Lower leg skin (tissue), 4 donors: Measurements from ENCODE around the gene DGLUCY. TPM values are rescaled to one million over a fixed set of nuclear protein-coding genes. Genes with fewer than 3 reads are reported as not detected.

ENCODE experiments used
- DNase-seq, 2 donors: peaks; one replicate each; pipeline ENCODE4 v3.0.0-alpha.2; 2019; ENCODE audit warnings: low spot score in 2 of 2
- H3K4me3 ChIP-seq: fragments of 200-600 bp; sonication (generic); 2 replicates; pipeline ENCODE4 v1.5.1; 2017; ENCODE audit warnings: mild to moderate bottlenecking, low read depth; ENCODE audit not compliant: poor library complexity, severe bottlenecking
- POLR2A ChIP-seq, 2 donors: fragments of 450-650 bp; IDR thresholded peaks; one replicate each; pipeline ENCODE4 v1.6.1; 2016 to 2017; ENCODE audit warnings: antibody characterized with exemption in 2 of 2, mild to moderate bottlenecking in 1 of 2, moderate library complexity in 1 of 2
- WGBS, 2 donors: methylation state at CpG; one replicate each; pipeline ENCODE4 v1.1.5; 2018; 5-methylcytosine and 5-hydroxymethylcytosine counted together
- intact Hi-C: fragments of 100-400 bp; cut with DNase I; formaldehyde crosslinking; loops from one replicate; pipeline ENCODE4 v1.15.0; 2023; ENCODE audit warnings: low total_unique reads
- total RNA-seq, 4 donors: library from RNA; depleted of rRNA; stranded (reverse); fragments of >200 nt; gene quantifications; one replicate each; pipeline ENCODE4 v1.1.0, GENCODE V29; 2016
- TF ChIP-seq, protein P1 (sequence below), 3 donors: fragments of 450-650 bp; IDR thresholded peaks; one replicate each; pipeline ENCODE4 v1.5.1; 2016; ENCODE audit warnings: antibody characterized with exemption in 3 of 3, mild to moderate bottlenecking in 3 of 3, moderate library complexity in 2 of 3

DGLUCY gene, protein sequence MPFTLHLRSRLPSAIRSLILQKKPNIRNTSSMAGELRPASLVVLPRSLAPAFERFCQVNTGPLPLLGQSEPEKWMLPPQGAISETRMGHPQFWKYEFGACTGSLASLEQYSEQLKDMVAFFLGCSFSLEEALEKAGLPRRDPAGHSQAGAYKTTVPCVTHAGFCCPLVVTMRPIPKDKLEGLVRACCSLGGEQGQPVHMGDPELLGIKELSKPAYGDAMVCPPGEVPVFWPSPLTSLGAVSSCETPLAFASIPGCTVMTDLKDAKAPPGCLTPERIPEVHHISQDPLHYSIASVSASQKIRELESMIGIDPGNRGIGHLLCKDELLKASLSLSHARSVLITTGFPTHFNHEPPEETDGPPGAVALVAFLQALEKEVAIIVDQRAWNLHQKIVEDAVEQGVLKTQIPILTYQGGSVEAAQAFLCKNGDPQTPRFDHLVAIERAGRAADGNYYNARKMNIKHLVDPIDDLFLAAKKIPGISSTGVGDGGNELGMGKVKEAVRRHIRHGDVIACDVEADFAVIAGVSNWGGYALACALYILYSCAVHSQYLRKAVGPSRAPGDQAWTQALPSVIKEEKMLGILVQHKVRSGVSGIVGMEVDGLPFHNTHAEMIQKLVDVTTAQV
- total RNA-seq = 10 to 100 TPM; 27.8 to 65.0 (median 61.3) TPM

DNA sequence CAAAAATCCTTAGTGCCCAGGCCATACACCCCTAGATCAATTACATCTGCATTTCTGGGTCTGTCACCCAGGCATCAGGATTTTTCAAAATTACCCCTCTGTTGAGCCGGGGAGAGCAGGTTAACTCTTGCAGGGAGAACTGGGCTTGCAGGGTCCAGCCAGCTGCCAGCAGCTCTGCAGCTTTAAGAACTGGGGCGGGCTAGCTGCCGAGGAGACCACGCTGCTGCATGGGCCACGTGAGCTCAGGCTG lies at the start of gene DGLUCY:
Gene DGLUCY (plus strand): TSS at position 245 of the 250 bp plus-strand sequence. CDS start 46,222 bp downstream, outside the sequence.
- H3K4me3 ChIP-seq = peak within 1 kb of the TSS; percentile 48
- DNase-seq = no peak
- 0 to 2% methylated on average over 4 to 5 of the region's 5 CpGs for WGBS, 2 donors
- intact Hi-C loops = no loop called here
- TF ChIP-seq POLR2A (IDR thresholded peaks at IDR 0.05) = no peak
- TF ChIP-seq, protein P1, sequence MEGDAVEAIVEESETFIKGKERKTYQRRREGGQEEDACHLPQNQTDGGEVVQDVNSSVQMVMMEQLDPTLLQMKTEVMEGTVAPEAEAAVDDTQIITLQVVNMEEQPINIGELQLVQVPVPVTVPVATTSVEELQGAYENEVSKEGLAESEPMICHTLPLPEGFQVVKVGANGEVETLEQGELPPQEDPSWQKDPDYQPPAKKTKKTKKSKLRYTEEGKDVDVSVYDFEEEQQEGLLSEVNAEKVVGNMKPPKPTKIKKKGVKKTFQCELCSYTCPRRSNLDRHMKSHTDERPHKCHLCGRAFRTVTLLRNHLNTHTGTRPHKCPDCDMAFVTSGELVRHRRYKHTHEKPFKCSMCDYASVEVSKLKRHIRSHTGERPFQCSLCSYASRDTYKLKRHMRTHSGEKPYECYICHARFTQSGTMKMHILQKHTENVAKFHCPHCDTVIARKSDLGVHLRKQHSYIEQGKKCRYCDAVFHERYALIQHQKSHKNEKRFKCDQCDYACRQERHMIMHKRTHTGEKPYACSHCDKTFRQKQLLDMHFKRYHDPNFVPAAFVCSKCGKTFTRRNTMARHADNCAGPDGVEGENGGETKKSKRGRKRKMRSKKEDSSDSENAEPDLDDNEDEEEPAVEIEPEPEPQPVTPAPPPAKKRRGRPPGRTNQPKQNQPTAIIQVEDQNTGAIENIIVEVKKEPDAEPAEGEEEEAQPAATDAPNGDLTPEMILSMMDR (IDR thresholded peaks at IDR 0.05) = no peak

DNA sequence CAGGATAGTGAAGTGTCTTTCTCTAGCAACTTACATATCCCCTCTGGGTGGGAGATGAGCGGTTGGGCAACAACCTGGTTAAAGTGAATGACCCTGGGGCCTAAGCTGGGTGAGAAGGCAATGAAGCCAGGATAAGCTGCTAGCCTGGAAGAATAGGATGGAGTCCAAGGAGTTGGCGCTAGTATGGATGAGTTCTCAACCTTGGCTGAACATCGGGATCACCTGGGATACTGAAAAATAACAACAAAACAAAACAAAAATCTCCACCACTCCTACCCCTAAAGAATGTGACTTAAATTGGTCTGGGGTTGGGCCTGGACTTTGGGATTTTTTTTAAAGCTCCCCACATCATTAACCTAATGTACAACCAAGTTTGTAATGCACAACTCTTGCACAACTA lies 48.6 kb upstream of the DGLUCY start:
- WGBS, 2 donors = 32% methylated on average over 3 of the region's 3 CpGs
- TF ChIP-seq POLR2A (IDR thresholded peaks at IDR 0.05) = no peak
- TF ChIP-seq, protein P1 (IDR thresholded peaks at IDR 0.05) = no peak
- H3K4me3 ChIP-seq = no peak overlapping the region
- DNase-seq = no peak
- intact Hi-C loops = no loop called here

DNA sequence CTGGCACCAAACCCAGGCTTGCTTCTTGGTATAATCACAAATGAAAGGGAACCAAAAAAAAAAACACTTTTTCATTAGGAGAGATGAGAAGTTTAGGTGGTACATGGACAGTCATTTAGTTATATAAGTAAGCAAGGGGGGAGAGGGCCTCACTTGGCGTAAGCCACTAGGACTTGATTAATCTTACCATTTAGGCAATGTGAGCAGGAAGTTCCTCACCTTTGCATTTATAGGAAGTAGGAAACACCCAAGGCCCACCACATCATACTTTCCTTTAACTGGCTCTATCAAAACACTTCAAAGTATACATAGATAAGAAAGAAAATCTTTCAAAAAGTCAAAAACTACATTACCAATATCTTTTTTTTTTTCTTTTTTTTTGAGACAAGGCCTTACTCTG lies 46.7 kb upstream of the DGLUCY start:
- TF ChIP-seq, protein P1 (IDR thresholded peaks at IDR 0.05) = no peak
- TF ChIP-seq POLR2A (IDR thresholded peaks at IDR 0.05) = no peak
- DNase-seq = no peak
- WGBS, 2 donors = 84 to 91% methylated on average over 1 of the region's 1 CpG
- intact Hi-C loops = no loop called here
- H3K4me3 ChIP-seq = no peak overlapping the region

DNA sequence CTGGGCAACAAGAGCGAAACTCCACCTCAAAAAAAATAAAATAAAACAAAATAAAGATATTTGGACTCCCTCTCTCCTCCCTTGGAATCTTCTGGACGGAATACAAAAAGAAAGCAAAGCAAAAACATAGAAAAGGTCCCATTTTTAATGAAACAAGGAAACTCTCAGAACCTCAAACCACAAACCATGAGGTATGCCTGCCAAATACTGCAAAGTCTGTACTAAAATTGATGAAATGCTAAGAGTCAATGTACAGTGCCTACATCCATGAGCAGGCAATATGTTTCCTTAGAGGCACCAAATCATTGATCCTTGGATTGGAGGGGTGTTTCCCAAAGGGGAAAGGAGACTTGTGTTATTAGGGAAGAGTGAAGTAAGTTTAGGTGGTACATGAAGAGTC lies 45.2 kb upstream of the DGLUCY start:
- H3K4me3 ChIP-seq = no peak overlapping the region
- intact Hi-C loops = no loop called here
- no peak for DNase-seq
- TF ChIP-seq POLR2A (IDR thresholded peaks at IDR 0.05) = no peak
- TF ChIP-seq, protein P1 (IDR thresholded peaks at IDR 0.05) = no peak
- 73 to 84% methylated on average over 2 of the region's 2 CpGs for WGBS, 2 donors

DNA sequence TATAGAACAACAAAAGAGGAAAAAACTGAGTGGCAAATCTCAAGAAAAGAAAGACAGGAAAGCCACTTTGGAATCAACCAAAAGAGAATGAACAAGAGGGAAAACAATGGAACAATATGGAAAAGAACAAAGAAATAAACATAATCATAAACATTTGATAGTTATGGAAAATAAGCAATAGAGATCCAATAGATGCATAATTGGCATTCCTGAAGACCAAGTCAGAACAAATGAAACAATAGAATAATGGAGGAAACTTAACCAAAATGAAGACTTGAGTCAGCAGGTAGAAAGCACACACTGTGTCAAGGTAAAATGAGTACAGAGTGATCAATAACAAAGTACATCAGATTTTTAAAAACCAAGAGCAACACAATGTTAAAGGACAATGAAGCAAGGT lies 43.3 kb upstream of the DGLUCY start:
- H3K4me3 ChIP-seq = no peak overlapping the region
- intact Hi-C loops = no loop called here
- TF ChIP-seq, protein P1 (IDR thresholded peaks at IDR 0.05) = no peak
- no peak for TF ChIP-seq POLR2A (IDR thresholded peaks at IDR 0.05)
- no peak for DNase-seq
